SK-N-SH treated with all-trans-retinoic acid at 6 μM for 48 hours (cell line): ENCODE results near the gene EMILIN2.

Experiments
- ATAC-seq: fragments of 200-7000 bp; cut with Tn5 transposase; 3 replicates; pipeline ENCODE4 v1.9.1; 2020; ENCODE audit warnings: mild to moderate bottlenecking, moderate library complexity
- ARNTL ChIP-seq: fragments of 450-650 bp; formaldehyde crosslinking; IDR thresholded peaks from 2 replicates; pipeline ENCODE4 v1.5.0; 2020; ENCODE audit warnings: low read depth, mild to moderate bottlenecking, moderate library complexity, borderline replicate concordance
- CREB5 ChIP-seq: fragments of 250-450 bp; sonication (Bioruptor Pico); IDR thresholded peaks from 2 replicates; pipeline ENCODE4 v1.5.1; 2020; ENCODE audit warnings: low read depth, mild to moderate bottlenecking, moderate library complexity
- CSDC2 ChIP-seq: fragments of 250-450 bp; sonication (Bioruptor Pico); IDR thresholded peaks from 2 replicates; pipeline ENCODE4 v1.5.0; 2020; ENCODE audit warnings: mild to moderate bottlenecking, moderate library complexity
- CSRNP3 ChIP-seq: fragments of 250-450 bp; sonication (Bioruptor Pico); IDR thresholded peaks from 2 replicates; pipeline ENCODE4 v1.5.1; 2021; ENCODE audit warnings: mild to moderate bottlenecking, moderate library complexity
- ESRRG ChIP-seq: fragments of 250-450 bp; sonication (Bioruptor Pico); IDR thresholded peaks from 2 replicates; pipeline ENCODE4 v1.6.1; 2021; ENCODE audit warnings: mild to moderate bottlenecking
- GLIS3 ChIP-seq: fragments of 250-450 bp; sonication (Bioruptor Pico); IDR thresholded peaks from 2 replicates; pipeline ENCODE4 v1.5.0; 2020; ENCODE audit warnings: mild to moderate bottlenecking, moderate library complexity
- ISL1 ChIP-seq: fragments of 250-450 bp; sonication (Bioruptor Pico); IDR thresholded peaks from 2 replicates; pipeline ENCODE4 v2.1.2; 2022; ENCODE audit warnings: mild to moderate bottlenecking, moderate library complexity
- OSR1 ChIP-seq: fragments of 250-450 bp; sonication (Bioruptor Pico); IDR thresholded peaks from 2 replicates; pipeline ENCODE4 v1.8.0; 2022; ENCODE audit warnings: moderate library complexity, mild to moderate bottlenecking, inconsistent platforms
- PATZ1 ChIP-seq: fragments of 250-450 bp; sonication (Bioruptor Pico); IDR thresholded peaks from 2 replicates; pipeline ENCODE4 v1.8.0; 2020; ENCODE audit warnings: mild to moderate bottlenecking, moderate library complexity, borderline replicate concordance
- POU6F1 ChIP-seq: fragments of 250-450 bp; sonication (Bioruptor Pico); IDR thresholded peaks from 2 replicates; pipeline ENCODE4 v1.8.0; 2021; ENCODE audit warnings: low read depth, mild to moderate bottlenecking, moderate library complexity, borderline replicate concordance
- PPARA ChIP-seq: fragments of 250-450 bp; sonication (Bioruptor Pico); IDR thresholded peaks from 2 replicates; pipeline ENCODE4 v1.5.0; 2020; ENCODE audit warnings: mild to moderate bottlenecking, borderline replicate concordance
- RARB ChIP-seq: fragments of 250-450 bp; sonication (Bioruptor Pico); IDR thresholded peaks from 2 replicates; pipeline ENCODE4 v1.8.0; 2021; ENCODE audit warnings: mild to moderate bottlenecking, moderate library complexity
- SNAI2 ChIP-seq: fragments of 250-450 bp; sonication (Bioruptor Pico); IDR thresholded peaks from 2 replicates; pipeline ENCODE4 v1.5.0; 2020; ENCODE audit warnings: mild to moderate bottlenecking, moderate library complexity
- TCF4 ChIP-seq: fragments of 250-450 bp; sonication (Bioruptor Pico); IDR thresholded peaks from 2 replicates; pipeline ENCODE4 v1.8.0; 2021; ENCODE audit warnings: mild to moderate bottlenecking, moderate library complexity, borderline replicate concordance
- TOX ChIP-seq: fragments of 250-450 bp; sonication (Bioruptor Pico); IDR thresholded peaks from 2 replicates; pipeline ENCODE4 v1.8.0; 2021; ENCODE audit warnings: mild to moderate bottlenecking, moderate library complexity, borderline replicate concordance
- TSHZ2 ChIP-seq: fragments of 250-450 bp; sonication (Bioruptor Pico); IDR thresholded peaks from 2 replicates; pipeline ENCODE4 v1.5.0; 2020; ENCODE audit warnings: mild to moderate bottlenecking, moderate library complexity
- ZC3H10 ChIP-seq: fragments of 250-450 bp; sonication (Bioruptor Pico); IDR thresholded peaks from 2 replicates; pipeline ENCODE4 v1.5.1; 2021; ENCODE audit warnings: mild to moderate bottlenecking, moderate library complexity
- ZFP3 ChIP-seq: fragments of 250-450 bp; sonication (Bioruptor Pico); IDR thresholded peaks from 2 replicates; pipeline ENCODE4 v1.5.0; 2020; ENCODE audit warnings: mild to moderate bottlenecking, moderate library complexity
- ZFP30 ChIP-seq: fragments of 450-650 bp; formaldehyde crosslinking; IDR thresholded peaks from 2 replicates; pipeline ENCODE4 v1.5.0; 2022; ENCODE audit warnings: mild to moderate bottlenecking, moderate library complexity
- ZNF565 ChIP-seq: fragments of 450-650 bp; formaldehyde crosslinking; conservative IDR thresholded peaks from 2 replicates; pipeline ENCODE4 v1.5.0; 2020; ENCODE audit warnings: low read depth, mild to moderate bottlenecking, moderate library complexity
- ZNF70 ChIP-seq: fragments of 450-650 bp; formaldehyde crosslinking; IDR thresholded peaks from 2 replicates; pipeline ENCODE4 v1.5.0; 2020; ENCODE audit warnings: mild to moderate bottlenecking, moderate library complexity
- ZNF8 ChIP-seq: fragments of 450-650 bp; formaldehyde crosslinking; IDR thresholded peaks from 2 replicates; pipeline ENCODE4 v1.5.0; 2020; ENCODE audit warnings: mild to moderate bottlenecking, moderate library complexity

The EMILIN2 gene

GRCh38 chr18:2932247-2933181 lies 85.7 kb downstream of the EMILIN2 start:
- ATAC-seq, result peak; percentile 73
- no peak for TF ChIP-seq TCF4 (CRISPR knock-in tag)
- no peak for TF ChIP-seq ZNF8
- TF ChIP-seq CSRNP3 (CRISPR knock-in tag), result no peak
- TF ChIP-seq ESRRG (CRISPR knock-in tag), result no peak
- TF ChIP-seq RARB (CRISPR knock-in tag), result no peak
- no peak for TF ChIP-seq PPARA
- TF ChIP-seq ZNF70 (CRISPR knock-in tag), result no peak
- no peak for TF ChIP-seq TOX
- no peak for TF ChIP-seq OSR1 (CRISPR knock-in tag)
- TF ChIP-seq CREB5, result no peak

GRCh38 chr18:2933995-2934394 lies 87.2 kb downstream of the EMILIN2 start:
- no peak for TF ChIP-seq ZC3H10 (CRISPR knock-in tag)
- no peak for TF ChIP-seq CSDC2 (CRISPR knock-in tag)
- no peak for TF ChIP-seq ZNF70 (CRISPR knock-in tag)
- no peak for TF ChIP-seq PPARA
- TF ChIP-seq ARNTL, result no peak
- no peak for TF ChIP-seq TSHZ2
- no peak for TF ChIP-seq ZNF8
- no peak for TF ChIP-seq ZNF565 (CRISPR knock-in tag)
- no peak for TF ChIP-seq SNAI2 (CRISPR knock-in tag)
- no peak for TF ChIP-seq ZFP3
- no peak for TF ChIP-seq TOX
- TF ChIP-seq GLIS3 (CRISPR knock-in tag), result no peak
- TF ChIP-seq ISL1, result no peak
- TF ChIP-seq PATZ1 (CRISPR knock-in tag), result no peak
- no peak for ATAC-seq

GRCh38 chr18:2935438-2936192 lies 88.8 kb downstream of the EMILIN2 start:
- peak; percentile 38; the same call in 2 of the 3 replicates for ATAC-seq
- TF ChIP-seq CSRNP3 (CRISPR knock-in tag) (no peak), CSDC2 (CRISPR knock-in tag) (no peak), ISL1 (no peak), ZFP3 (no peak), ARNTL (no peak), ZNF565 (CRISPR knock-in tag) (no peak), OSR1 (CRISPR knock-in tag) (no peak), PATZ1 (CRISPR knock-in tag) (no peak), POU6F1 (no peak), ESRRG (CRISPR knock-in tag) (no peak), ZFP30 (CRISPR knock-in tag) (no peak), CREB5 (no peak)
